Measurements from ENCODE around the gene PPP1R12C.

PPP1R12C gene

GRCh38 chr19:55044771-55045716 lies 72.4 kb downstream of the PPP1R12C start:
- no peak for DNase-seq (ENCODE audit: low spot score)

DNA sequence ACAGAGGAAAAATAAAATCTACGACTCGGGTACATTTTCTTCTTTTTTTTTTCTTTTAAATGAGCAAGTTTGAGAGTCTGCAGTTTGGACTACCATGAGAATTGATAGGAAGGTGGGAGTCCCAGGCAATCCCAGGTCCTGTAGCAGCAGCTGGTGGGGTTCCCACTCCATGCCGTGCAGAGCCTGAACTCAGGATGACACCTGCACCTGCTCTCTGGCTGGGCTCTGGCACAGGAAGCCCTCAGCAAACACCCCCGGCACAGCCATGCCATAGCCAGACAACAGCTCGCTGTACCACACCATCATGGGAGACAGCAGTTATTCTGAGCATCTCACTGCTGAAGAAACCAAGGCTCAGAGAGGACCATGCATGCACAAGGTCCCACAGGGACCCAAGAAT lies 73.2 kb downstream of the PPP1R12C start:
- DNase-seq (ENCODE audit: low spot score) = no peak

GRCh38 chr19:55042688-55043087 lies 74.7 kb downstream of the PPP1R12C start:
- no peak for DNase-seq (ENCODE audit: low spot score)

DNA sequence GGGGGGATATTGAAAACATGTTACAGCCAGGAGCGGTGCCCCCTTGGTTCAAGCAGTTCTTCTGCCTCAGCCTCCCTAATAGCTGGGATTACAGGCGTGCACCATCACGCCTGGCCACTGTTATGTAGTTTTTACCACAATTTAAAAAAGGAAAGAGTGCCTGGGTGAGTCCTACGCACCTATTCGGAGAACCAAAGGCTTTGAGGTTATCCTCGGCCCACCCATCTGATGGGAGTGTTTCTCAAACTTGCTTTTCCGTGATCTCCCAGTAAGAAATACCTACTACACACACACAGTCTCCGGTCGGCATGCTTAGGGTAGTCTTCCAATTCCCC lies 75.1 kb downstream of the PPP1R12C start:
- DNase-seq (ENCODE audit: low spot score) = no peak

GRCh38 chr19:55041627-55042343 lies 75.7 kb downstream of the PPP1R12C start:
- no peak for DNase-seq (ENCODE audit: low spot score)

DNA sequence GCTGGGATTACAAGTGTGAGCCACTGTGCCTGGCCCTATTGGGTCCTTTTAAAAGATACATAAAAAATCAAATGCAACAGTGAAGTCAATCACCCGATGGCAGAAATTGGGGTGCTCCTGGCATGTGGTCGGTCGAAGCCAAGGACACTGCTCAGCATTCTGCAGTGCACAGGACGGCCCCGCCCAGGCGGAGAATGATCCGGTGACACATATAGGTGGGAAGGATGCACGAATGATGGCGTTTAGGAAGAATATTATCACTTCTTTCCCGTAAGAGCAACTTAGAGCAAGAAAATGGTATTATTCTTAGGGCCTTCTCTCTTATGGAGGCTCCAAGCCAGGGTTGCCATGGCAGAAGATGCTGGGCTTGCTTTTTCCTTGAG lies 76.2 kb downstream of the PPP1R12C start:
- no peak for DNase-seq (ENCODE audit: low spot score)

Measured in Ammon's horn (tissue), 1 donor.